Stimulated activated CD8-positive, alpha-beta memory T cell treated with anti-CD3 and anti-CD28 coated beads, Interleukin-7, amount 100 ng/mL, for 1 hour (primary cell): ENCODE measurements around the gene RSPH10B.
"Not testable (repeated sequence)": the region's sequence is repeated elsewhere in the genome, so short reads cannot be mapped to it uniquely, and the experiment has no call there.

Experiments
- DNase-seq, 2 donors: peaks; one replicate each; pipeline ENCODE4 v3.0.0-alpha.2; 2020; ENCODE audit warnings: low read depth in 2 of 2

RSPH10B gene

GRCh38 chr7:5970347-5970911 is at the start of gene RSPH10B:
Gene RSPH10B (minus strand): TSS chr7:5970689. CDS start chr7:5967116, 3,573 bp downstream.
- DNase-seq = not testable (repeated sequence)

GRCh38 chr7:6016653-6016966 is 46.1 kb upstream of the RSPH10B start:
- DNase-seq = no peak

GRCh38 chr7:6015917-6016652 is 45.6 kb upstream of the RSPH10B start:
- DNase-seq = no peak

GRCh38 chr7:6012355-6013104 is 42.0 kb upstream of the RSPH10B start:
- DNase-seq = no peak

DNA sequence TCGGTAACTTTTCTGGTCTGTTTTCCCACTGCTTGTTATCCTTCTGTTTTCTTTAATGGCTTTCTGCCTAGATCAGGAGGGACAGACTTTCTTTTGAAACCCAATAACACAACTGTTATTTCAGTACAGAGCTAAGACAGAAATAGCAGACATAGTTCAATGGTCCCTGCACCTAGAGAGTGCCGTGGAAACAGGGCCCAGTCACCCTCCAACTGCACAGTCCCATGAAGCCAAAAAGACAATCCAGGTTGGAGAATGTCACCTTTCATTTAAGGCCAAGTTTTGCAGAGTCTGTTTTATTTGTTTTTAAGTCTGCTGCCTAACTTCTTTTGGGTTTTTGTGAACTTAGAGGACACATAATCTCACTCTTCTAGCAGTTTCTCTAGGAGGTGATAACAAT is 41.1 kb upstream of the RSPH10B start:
- no peak for DNase-seq

DNA sequence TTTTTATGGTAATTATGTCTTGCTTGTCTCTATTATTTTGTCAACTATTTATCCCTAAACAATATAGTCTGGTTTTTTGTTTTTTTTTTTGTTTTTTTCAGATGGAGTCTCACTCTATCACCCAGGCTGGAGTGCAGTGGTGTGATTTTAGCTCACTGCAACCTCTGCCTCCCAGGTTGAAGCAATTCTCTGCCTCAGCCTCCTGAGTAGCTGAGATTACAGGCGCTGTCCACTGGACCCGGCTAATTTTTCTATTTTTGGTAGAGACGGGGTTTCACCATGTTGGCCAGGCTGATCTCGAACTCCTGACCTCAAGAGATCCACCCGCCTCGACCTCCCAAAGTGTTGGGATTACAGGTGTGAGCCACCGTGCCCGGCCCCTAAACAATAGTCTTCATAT is 39.9 kb upstream of the RSPH10B start:
- not testable (repeated sequence) for DNase-seq

DNA sequence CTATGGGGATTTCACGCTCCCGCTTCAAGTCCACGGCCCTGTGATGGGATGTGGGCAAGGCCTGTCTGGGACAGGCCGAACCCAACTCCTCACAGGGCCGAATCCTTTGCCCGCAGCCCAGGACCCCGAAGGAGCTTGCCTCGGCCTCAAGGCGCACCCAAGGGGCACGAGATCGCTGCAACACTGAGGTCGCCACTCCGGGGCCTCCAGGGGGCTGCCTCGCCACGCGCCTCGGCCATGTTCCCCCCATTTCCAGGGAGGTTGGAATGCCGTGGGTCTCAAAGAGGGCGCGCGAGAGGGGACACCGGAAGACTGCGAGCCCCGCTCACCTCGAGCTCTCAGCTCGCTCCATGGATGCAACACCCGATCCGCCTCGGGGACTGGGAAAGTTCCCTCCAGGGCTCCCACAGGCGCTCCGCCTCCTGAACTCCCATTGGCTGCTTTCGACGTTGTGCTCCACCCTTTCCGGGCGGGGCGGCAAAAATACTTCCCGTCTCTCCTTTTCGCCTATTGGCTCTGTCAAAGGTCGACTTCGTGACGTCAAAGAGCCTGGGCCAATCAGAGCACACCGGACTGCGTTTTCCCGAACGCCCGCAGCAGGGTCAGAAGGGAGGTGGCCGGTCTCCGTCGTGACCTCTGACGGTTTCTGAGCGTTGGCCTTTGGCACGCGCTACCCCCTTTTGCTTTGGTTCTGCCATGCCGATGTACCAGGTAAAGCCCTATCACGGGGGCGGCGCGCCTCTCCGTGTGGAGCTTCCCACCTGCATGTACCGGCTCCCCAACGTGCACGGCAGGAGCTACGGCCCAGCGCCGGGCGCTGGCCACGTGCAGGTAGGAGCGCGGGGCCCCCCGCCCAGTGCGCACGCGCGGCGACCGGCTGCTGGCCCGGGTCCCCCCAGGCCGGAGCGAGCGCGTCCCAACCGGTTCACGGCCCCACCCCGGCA is 38.5 kb upstream of the RSPH10B start, which contains the start of the genes AIMP2 and PMS2:
Gene AIMP2 (plus strand): TSS at position 605 of the 944 bp plus-strand sequence. CDS start 92 bp downstream, at position 697.
Gene PMS2 (minus strand): TSS at position 382 of the 944 bp plus-strand sequence. CDS start 30 bp downstream, at position 352.
- DNase-seq = peak; percentile 88 to 93

DNA sequence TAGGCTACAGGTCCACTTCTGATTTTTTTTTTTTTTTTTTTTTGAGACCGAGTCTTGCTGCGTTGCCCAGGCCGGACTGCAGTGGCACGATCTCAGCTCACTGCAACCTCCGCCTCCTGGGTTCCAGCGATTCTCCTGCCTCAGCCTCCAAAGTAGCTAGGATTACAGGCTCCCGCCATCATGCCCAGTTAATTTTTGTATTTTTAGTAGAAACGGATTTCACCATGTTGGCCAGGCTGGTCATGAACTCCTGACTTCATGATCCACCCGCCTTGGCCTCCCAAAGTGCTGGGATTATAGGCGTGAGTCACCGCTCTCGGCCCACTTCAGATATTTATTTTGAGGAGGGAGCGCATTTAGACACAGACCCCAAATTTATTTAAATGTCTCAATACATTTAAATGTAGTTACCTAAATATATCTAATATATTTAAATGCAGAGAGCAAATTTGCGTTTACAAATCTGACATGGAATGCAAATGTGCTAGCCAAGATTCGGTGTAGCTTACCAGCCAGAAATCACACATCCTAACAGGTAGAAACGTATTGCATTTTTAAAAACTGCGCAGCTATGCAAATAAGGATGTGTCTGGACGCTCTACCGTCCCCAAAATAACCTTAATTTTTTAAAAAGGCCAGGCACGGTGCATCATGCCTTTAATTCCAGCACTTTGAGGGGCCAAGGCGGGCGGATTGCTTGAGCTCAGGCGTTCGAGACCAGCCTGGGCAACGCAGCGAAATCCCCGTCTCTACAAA is 37.5 kb upstream of the RSPH10B start:
- not testable (repeated sequence) for DNase-seq

DNA sequence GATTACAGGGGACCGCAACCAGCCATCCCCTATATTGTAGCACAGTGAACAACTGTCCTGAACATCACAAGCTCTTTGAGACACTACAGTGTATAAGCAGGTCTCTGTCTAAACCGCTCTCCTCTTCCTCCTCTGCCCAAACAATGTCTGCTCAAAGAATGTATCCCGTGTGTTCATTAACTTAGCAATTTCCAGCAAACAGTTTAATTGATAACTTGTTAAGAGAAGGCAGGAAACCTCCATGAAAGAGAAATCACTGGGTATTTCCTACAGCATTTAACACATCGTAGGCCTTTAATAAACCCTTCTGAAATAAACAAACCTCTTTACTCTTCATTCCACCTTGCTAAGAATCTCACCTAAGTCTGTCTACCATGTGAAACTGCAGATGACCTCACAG is 36.9 kb upstream of the RSPH10B start:
- no peak for DNase-seq

DNA sequence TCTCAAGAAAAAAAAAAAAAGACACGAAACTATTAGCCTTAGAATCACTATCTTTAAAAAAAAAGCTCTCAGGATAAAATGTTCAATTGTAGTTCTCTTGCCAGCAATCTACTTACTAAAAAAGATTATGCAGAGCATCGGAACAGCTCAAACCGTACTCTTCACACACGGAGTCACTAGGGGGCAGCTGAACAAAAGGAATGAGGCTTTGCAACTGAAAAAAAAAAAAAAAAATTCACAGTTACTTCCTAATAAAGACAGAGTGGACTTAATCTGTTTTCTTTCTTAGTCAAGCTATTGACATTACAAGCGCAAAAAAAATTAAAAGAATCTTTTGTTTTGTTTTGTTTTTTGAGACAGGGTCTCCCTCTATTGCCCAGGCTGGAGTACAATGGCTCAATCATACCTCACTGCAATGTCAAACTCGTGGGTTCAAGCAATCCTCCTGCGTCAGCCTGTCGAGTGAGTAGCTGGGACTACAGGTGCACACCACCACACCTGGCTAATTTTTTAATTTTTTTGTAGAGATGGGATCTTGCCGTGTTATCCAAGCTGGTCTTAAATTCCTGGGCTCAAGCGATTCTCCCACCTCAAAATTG is 26.8 kb upstream of the RSPH10B start:
- DNase-seq = peak in 1 of 2 donors; percentile 25

GRCh38 chr7:5987061-5987460 is 16.6 kb upstream of the RSPH10B start:
- DNase-seq = not testable (repeated sequence)

GRCh38 chr7:5979680-5980314 is 9.3 kb upstream of the RSPH10B start:
- not testable (repeated sequence) for DNase-seq

DNA sequence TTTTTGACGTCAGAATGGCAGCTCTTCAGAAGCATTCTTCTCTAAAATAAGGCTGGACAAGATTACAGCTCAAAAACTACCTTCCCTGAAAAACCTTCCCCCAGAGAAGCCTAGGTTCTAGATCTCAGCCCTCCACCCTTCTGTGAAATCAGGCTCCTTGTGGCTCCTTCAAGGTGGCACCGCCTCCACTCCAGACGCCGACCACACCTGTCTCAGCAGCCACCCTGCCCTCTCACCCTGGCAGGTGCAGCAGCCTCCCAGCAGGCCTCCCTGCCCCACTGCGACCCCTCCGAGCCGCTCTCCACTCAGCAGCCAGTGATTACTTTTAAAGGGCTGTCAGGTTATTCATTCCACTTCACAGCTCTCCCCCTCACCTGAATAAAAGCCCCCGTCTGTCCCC is 3.1 kb upstream of the RSPH10B start:
- DNase-seq = not testable (repeated sequence)

DNA sequence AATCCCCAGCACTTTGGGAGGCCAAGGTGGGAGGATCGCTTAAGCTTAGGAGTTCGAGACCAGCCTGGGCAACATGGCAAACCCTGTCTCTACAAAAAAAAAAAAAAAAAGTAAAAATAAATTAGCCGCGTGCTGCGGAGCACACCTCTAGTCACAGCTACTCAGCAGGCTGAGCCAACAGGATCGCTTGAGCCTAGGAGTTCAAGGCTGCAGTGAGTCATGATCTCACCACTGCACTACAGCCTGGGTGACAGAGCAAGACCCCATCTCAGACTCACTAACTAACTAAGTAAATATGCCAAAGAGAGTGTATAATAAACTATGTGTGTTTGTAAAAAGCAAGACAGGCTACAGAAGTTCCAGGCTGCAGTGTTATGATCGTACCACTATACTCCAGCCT is 6.7 kb downstream of the RSPH10B start:
- not testable (repeated sequence) for DNase-seq

DNA sequence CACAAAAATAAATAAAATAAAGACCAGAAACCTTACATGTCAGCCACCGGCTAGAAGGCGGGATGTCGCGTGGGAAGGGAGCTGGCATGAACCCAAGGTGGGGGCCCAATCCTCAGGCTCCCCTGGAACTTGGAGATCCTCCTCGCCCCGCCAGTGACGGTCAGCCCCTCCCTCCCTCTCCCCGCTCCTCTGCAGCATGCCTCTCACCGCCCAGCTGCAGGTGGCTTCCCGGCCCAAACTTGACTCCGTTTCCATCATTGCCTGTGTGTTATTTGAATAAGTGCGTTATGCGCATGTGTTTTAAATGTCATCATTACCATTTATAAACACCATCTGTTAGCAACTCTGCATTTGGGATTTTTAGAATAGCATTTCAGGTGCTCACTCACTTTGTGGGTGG is 7.3 kb downstream of the RSPH10B start:
- not testable (repeated sequence) for DNase-seq

DNA sequence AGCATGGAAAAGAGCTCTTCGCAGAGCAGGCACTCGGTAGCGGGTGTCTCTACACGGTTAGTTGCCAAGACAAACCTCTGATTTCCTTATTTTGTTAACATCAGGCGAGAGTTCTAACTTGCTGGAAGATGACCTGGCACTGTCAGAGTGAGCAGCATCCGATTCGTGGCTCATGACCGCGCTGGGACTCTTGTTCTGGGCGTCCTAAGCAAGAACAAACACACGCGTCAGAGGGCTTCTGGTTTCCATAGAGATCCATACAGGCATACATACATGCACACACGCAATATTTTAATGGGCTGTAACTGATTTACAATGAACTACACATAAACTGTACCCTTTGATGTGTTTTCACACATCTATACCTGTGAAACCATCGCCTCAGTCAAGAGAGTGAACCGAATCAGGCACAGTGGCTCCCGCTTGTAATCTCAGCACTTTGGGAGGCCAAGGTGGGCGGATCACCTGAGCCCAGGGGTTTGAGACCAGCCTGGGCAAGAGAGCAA is 35.5 kb downstream of the RSPH10B start:
- DNase-seq = not testable (repeated sequence)

DNA sequence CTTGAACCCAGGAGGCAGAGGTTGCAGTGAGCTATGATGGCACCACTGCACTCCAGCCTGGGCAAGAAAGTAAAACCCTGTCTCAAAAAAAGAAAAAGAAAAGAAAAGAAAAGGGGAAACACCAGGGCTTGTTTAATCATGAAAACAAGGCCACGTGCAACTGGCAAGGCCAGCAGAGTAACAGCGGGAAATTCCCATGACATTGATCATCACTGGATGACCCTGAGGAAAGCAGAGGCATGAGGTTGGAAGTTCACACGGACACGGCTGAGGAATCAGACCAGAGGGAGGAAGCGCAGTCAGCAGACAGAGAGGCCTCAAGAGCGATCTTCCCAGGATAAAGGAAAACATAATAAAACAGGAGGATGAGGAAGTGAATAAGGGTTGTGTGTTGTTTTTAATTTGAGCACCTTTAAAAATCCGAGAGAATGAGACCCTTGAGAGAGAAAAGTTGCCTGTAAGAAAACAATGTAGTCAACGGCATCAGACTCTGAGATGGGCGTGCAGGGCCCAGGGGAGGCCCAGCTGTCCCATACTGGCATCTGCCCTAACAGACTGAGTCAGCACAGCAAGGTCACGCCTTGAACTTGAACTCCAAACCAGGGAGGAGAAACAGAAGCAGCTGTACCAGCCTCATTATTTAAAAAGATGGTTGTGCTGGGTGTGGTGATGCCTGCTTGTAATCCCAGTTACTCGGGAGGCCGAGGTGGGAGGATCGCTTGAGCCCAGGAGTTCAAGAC is 38.4 kb downstream of the RSPH10B start:
- not testable (repeated sequence) for DNase-seq

DNA sequence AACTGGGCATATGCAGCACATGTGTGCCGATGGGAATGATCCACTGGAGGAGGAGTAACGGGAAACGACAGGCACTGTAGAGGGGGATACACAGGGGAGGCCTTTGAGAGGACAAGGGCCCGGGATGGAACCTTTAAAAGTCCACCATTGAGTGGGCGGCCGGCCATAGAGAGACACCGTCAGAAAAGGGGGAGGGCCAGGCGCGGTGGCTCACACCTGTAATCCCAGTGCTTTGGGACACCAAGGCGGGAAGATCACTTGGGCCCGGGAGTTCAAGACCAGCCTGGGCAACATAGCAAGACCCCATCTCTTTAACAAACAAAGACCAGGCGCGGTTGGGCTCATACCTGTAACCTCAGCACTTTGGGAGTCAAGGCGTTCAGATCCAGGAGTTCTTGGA is 39.2 kb downstream of the RSPH10B start:
- not testable (repeated sequence) for DNase-seq

- DNase-seq = not testable (repeated sequence)
Observed at GRCh38 chr7:5930290-5930689, 40.2 kb downstream of the RSPH10B start.
